ENCODE data around the gene MCM9. TPM values are rescaled to one million over a fixed set of nuclear protein-coding genes. Genes with fewer than 3 reads are reported as not detected.

Gene MCM9
- total and polyA plus RNA-seq, 2 of the 13 experiments (the other 11 are each of a cell fraction or from before 2014, with no cell fraction given): 3.8 to 17.2 TPM

GRCh38 chr6:118893807-118894424, 41.0 kb downstream of the MCM9 start, which contains the start of gene ASF1A (continued):
- peak; percentile 68 for TF ChIP-seq ZNF563 (CRISPR knock-in tag; IDR thresholded peaks at IDR 0.05)
- TF ChIP-seq MATR3 (CRISPR knock-in tag; IDR thresholded peaks at IDR 0.05): no peak
- TF ChIP-seq DBP (CRISPR knock-in tag; IDR thresholded peaks at IDR 0.05; ENCODE audit: not compliant biosample characterization): no peak
- peak; percentile 64; the same call in 1 of the 2 replicates for TF ChIP-seq GTF2F1 (IDR thresholded peaks at IDR 0.05; ENCODE audit: low read length)
- TF ChIP-seq IRF1 (CRISPR knock-in tag; IDR thresholded peaks at IDR 0.05; ENCODE audit: low read depth): no peak
- 0 out of 2 replicates have a peak, but pooled peaks have one; percentile 17 for TF ChIP-seq ZNF275 (CRISPR knock-in tag; IDR thresholded peaks at IDR 0.05; ENCODE audit: borderline replicate concordance)
- TF ChIP-seq AKNA (CRISPR knock-in tag; IDR thresholded peaks at IDR 0.05; ENCODE audit: borderline replicate concordance): no peak; the same call in 1 of the 2 replicates
- no peak for TF ChIP-seq SMARCC2 (IDR thresholded peaks at IDR 0.05)
- TF ChIP-seq ZNF530 (CRISPR knock-in tag; IDR thresholded peaks at IDR 0.05; ENCODE audit: low read depth): no peak
- no peak for TF ChIP-seq NFKB2 (CRISPR knock-in tag; IDR thresholded peaks at IDR 0.05; ENCODE audit: borderline replicate concordance)
- no peak for TF ChIP-seq ZNF496 (CRISPR knock-in tag; IDR thresholded peaks at IDR 0.05; ENCODE audit: insufficient replicate concordance)
- TF ChIP-seq ARID4A (CRISPR knock-in tag; IDR thresholded peaks at IDR 0.05; ENCODE audit: borderline replicate concordance): peak; percentile 58; the same call in 1 of the 2 replicates
- TF ChIP-seq ELK4 (CRISPR knock-in tag; IDR thresholded peaks at IDR 0.05; ENCODE audit: borderline replicate concordance): no peak
- 0 out of 2 replicates have a peak, but pooled peaks have one; percentile 69 for TF ChIP-seq PHF20 (CRISPR knock-in tag; IDR thresholded peaks at IDR 0.05)
- TF ChIP-seq RFX3 (CRISPR knock-in tag; IDR thresholded peaks at IDR 0.05): no peak
